IPS-NIHi11 (cell line): ENCODE results near the gene CLRN3.

ENCODE experiments used
- DNase-seq: peaks from one replicate; pipeline ENCODE4 v3.0.0; 2012; ENCODE audit warnings: mixed read lengths, low spot score

CLRN3 gene

DNA sequence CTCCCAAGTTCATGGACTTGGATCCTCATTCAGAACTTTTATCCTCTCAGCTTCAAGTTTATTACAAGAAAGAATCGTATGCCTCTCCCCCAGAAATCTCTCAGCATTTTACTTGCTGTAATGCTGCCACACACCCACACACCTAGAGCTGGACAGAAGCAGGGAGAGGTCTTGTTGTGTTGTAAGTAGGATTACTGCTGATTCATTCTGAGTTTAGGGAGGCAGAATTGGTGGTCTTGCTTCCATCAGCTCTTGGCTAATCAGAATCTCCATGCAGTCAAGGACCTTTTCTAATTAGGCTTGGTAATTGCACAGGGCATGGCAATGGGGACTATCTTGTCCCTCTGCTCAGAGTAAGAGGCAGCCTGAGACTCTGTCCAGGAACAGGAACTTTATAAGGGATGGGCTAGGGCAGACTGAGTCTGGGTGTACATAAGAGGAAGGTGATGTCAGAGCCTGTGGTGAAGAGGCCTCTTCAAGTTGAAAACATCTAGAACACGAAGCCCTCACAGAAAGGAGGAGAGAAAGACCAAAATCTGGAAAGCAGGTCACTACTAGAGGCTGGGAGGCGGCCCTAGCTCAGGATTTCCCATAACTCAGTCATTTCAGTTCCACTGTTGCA is 7.1 kb upstream of the CLRN3 start:
- no peak for DNase-seq

DNA sequence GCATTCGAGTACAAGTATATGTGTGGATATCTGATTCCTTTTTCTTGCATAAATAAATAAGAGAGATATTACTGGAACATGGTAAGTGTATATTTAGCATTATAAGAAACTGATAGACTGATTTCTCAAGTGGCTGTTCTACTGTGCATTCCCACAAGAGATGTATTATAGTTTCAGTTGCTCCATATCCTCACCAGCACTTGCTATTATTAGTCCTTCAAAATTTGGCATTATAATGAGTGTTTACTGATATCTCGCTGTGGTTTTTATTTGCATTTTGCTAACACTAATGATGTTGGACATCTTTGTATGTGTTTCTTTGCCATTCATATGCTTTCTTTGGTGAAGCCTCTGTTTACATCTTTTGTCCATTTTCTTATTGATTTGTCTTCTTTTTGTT is 4.4 kb upstream of the CLRN3 start:
- DNase-seq = no peak

GRCh38 chr10:127896590-127896989 is 3.8 kb upstream of the CLRN3 start:
- no peak for DNase-seq

DNA sequence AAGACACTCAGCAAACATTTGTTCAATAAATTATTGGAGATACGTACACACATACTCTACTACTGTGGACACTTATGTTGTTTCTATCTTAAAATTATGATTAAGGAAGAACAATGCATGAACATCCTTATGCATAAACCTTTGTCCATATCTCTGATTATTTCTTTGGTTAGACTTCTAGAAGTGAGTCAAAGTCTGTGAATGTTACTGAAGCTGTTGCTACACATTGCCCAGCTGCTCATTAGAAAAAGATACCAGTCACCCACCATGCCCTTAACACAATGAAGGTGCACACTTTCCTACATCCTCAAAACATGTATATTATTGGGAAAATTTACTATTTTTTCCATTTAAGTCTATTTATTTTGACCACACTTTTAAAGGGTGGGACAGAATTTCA is 1.4 kb upstream of the CLRN3 start:
- DNase-seq = no peak

DNA sequence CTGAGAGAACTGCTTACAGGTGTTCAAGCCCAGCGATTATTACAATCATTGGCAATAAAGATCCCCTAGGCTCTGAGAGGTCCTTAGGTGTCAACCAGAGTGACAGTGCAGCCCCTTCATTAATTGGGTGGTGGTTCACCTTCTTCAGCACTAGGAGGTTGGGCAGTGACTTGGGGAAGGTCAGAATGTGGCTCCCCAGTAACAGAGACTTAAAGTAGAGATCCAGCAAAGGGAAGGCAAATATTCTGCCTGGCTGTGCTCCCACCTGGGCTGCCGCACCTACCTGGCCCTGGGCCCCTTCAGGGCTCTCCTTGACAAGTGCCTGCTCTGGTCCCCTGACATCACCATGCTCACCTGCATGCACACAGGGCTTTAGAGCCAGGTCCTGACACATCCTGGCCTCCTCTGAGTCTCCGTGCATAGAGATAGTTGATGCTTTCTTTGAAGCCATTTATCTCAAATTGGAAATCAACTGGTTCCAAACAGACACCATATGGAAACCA is 1.9 kb downstream of the CLRN3 start:
- DNase-seq = no peak

GRCh38 chr10:127890216-127890615 is 2.5 kb downstream of the CLRN3 start:
- DNase-seq = no peak

DNA sequence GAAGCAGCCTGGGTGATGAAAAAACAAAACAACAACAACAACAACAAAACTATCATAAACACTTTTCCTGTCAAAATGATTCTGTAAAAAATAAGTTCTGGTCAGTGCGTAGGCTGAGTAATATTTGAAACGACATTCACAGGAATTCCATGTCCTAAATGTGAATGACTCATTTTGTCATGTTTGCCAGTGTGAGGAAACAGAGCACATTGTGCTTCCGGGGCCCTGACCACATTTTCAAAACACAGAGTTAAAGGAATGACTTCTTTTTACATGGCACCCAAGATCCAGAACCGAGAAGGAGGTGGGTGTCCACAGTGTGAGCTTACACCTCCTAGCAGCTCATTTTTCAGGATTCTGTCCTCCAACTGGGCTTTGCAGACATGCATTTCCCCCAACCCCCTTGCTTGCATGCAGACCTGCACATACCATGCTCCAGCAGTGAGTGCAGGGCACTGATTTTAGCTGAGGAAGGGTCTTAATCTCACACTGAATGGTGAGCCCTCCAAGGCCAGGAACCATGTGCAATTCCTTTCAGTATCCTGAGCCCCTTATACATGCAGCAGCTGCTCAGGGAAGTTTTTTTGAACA is 3.0 kb downstream of the CLRN3 start:
- DNase-seq = no peak

DNA sequence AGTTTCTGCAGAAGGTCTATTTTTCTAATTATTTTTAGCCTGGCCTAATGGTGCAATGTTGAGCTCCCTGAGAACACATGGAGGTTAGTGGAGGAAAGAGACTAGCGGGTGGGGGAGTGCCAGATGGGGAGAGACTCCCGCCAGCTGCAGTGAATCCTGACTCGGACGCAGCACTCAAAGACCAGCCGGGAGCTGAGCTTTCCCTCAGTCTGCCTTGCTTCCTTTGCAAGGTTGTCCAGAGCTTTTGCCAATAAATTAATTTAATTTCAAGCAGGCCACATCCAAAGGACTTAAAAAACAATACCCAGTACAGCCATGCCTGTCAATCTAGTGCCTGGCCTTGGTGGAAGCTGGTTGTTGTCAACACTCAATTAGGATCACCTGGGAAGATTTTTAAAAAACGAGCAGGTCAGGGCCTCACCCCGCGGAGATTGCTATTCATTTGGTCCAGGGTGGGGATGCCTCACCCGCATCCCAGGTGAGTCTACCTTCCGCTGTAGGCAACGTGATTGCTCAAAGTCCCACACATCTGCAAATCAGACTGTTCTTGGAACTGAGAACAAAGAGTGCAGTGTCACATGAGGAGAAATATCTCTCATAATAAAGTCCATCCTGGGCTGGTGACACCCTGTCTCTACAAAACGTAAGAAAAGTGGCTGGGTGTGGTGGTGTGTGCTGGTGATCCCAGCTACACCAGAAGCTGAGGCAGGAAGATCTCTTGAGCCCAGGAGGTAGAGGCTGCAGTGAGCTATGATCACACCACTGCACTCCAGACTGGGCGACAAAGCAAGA is 4.0 kb downstream of the CLRN3 start:
- DNase-seq = no peak

DNA sequence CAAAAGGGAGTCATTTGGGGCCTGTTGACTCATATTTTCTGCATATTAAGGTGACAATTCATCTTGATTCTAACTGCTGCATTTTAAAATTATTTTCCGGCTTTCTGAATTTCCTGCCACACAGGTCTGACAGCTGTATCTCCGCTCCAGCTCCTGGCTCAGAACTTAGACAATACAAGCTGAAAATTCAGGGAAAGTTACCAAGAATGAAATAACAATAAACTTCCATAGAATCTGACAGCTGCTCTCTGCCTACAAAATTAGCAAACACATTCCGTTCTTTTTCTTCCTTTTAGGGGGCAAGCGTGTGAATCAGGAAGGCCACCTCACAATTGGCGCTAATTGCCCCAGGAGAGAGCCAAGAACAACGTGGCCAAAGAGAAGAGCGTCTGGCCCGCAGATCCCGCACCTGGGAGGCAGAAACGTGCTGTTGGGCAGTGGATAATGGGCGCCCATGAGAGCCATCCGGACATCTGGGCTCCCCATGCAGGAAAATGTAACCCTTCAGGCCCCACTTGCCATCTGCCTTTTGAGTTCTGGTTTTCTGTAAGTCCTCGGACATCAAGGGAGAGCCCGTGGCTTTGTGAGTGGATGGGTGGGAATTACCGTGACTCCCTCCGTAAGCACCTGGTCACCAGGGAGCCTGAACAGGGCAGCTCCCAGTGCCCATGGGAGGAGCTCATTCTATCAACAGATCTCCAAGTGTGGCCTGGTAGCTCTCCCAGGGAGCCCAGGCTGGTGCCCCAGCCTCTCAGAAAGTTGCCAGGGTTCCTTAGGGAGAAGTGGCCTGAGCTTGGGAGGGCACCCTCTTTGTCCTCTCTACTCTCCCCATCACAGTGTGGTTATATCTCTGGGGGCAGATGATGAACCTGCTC is 5.0 kb downstream of the CLRN3 start:
- no peak for DNase-seq

DNA sequence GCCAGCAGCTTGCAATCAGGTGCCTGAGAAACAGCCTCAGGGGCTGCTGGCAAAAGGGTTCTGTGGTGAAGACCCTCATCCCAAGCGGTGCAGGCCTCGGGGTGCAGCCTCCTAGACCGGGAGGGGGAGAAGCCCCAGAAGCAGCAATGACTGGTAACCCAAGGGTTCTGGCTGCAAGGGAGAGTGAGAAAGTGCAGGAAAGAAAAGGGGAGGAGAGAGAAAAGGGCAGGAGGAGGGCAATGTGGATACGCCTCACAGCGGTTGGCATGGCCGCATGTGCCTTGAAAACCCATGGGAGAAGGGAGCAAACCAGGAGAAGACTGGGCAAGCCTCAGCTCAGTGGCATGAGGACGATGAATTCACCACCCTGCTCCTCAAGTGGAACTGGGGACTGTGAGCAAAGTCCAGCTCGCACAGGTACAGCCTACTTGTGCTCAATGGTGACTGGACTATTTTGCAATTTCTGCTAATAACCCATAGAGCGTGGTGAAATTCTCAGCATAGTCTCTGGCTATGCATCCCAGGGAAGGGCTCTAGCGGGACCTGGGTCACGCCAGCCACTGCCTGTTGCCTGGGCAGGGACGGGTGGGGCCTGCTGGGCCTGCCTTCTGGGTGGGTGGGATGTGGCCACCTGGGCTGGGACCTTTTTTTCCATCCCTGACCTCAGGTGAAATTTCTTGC is 6.2 kb downstream of the CLRN3 start:
- DNase-seq = no peak

GRCh38 chr10:127884501-127884900 is 8.2 kb downstream of the CLRN3 start:
- no peak for DNase-seq

DNA sequence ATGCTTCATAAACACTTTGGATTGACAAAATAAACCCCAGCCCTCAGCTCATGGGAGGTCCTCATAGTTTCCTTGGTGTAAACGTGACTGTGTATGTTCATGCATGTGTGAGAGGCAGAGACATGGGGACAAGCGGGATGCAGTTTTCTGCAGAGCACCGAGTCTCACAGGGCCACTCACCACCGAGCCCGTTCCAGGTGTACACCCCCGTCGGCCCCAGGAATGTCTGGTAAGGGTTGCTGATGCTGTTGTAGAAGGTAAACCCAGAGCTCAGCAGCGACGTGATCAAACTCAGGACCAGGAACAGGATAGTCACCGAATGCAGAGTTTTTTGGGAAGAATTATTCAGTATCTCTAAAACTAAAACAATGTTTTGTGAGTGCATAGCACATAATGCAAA is 9.2 kb downstream of the CLRN3 start:
- no peak for DNase-seq

- DNase-seq = no peak
Measured at GRCh38 chr10:127882801-127883459, 9.8 kb downstream of the CLRN3 start.

DNA sequence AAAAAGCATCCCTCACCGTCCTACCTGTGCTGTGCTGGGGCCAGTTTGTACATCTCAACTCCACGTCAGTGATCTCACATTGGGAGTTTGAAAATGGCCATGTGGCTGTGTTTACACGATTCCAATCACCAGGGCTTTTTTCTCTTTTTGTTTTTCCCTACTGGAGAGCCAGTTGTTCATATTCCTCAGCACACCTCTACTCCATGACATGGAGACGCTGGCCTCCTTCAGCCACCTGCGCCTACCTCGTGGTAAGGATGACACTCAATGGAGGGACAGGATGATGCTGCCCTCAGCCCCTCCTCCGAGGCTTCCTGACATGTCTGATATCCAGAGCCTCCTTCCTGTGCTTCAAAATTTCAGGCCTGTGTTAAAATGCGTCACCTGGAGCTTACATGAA is 10.3 kb downstream of the CLRN3 start:
- no peak for DNase-seq

DNA sequence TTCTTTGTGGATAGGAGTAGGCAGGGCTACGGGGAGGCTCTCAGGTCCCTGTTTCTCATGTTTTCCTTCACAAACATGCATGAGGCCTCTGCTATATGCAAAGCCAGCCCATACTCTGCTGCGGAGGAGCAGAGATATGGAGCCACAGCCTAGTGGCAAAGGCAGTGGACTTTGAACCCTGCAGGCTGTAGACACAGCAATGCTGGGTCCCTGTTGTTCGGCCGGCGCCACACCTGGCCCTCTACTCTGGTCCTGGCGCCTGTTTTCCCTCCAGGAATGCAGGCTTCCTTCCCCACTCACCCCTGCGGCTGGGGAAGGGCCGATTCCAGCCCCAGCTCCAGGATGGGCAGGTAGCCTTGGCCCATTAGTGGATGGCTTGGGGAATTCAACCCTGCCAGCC is 11.5 kb downstream of the CLRN3 start:
- no peak for DNase-seq

GRCh38 chr10:127880557-127880956 is 12.2 kb downstream of the CLRN3 start:
- DNase-seq = no peak

DNA sequence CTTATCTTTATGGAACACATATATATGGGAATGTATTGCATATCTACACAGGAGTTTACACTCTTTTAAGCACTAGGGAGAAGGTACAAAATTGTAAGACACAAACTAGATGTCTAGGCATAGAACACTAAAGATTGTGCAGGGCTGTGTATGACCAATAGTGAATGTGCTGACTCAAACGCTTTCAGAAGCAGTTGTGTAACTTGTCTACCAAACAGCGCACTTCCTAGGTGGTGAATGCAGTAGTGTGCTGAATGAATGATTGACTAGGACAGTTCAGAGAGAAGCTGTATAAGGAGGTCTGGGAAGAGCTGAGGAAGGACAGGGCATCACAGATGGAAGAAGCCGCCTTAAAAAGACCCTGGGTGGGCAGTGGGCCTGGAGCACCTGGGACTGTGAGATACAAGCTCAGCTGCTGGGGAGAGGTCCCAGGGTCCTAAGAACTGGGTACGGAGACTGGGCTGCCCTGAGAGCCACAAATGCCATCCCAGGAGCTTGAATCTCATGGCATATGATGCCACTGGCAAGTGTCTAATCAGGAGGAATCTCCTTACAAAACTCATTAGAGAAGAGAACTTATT is 14.2 kb downstream of the CLRN3 start:
- no peak for DNase-seq

- DNase-seq = no peak
Measured at GRCh38 chr10:127877699-127878098, 15.0 kb downstream of the CLRN3 start.

DNA sequence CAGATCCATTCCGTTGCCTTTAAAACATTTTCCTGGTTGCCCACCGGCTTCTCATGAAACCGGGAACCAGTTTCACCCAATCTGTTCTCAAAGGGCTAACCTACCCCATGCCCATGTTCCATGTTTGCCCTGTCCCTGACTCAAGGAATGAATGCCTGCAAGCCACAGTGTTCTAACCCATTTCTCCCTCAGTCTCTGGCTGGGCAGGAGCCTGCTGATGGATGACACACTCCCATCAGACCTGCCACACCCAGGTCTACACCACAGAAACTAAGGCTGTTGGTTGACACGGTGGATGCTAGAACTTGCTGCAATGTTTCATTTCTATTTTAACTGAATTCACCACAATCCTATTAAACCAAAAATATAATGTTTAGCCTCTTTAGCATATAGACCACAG is 15.6 kb downstream of the CLRN3 start:
- no peak for DNase-seq

DNA sequence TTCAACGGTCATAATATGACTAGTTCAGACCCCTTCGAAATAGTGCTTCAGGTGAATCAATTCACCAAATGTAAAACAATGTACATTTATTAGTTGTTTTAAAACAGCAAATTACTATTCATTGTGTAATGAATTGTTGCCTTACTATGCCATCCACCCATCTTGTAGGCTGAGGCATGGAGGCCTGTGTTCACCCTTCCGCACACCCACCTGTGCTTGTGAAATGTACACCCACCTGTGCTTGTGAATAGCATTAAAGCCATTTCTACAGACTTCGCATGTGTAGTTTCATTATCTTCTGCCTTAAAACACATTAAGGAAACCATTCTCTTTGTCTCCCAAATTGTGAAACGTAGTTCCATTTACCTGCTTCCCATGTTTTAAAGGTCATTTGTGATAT is 16.8 kb downstream of the CLRN3 start:
- no peak for DNase-seq

GRCh38 chr10:127875449-127875765 is 17.3 kb downstream of the CLRN3 start:
- no peak for DNase-seq
